ENCODE results near the gene IGFL1.

DNA sequence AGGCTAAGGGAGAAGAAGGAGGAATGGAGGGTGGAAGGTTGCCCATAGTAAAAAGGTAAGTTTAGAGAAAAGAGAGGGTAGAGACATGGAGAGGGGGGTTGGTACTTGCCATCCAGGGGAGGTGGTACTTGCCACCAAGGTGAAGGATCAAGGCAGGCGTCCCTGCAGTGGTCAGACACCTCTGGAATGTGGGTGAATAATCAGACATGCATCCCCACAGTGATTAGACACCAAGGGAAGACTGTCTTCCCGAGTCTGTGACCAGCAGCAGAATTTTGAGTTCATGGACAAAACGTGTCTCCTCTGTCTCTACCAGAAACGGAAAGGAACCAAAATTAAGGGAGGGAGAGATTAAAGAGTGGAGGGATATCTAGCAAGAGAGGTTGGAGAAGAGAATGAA, 27.1 kb upstream of the IGFL1 start:
- TF ChIP-seq, protein P1, sequence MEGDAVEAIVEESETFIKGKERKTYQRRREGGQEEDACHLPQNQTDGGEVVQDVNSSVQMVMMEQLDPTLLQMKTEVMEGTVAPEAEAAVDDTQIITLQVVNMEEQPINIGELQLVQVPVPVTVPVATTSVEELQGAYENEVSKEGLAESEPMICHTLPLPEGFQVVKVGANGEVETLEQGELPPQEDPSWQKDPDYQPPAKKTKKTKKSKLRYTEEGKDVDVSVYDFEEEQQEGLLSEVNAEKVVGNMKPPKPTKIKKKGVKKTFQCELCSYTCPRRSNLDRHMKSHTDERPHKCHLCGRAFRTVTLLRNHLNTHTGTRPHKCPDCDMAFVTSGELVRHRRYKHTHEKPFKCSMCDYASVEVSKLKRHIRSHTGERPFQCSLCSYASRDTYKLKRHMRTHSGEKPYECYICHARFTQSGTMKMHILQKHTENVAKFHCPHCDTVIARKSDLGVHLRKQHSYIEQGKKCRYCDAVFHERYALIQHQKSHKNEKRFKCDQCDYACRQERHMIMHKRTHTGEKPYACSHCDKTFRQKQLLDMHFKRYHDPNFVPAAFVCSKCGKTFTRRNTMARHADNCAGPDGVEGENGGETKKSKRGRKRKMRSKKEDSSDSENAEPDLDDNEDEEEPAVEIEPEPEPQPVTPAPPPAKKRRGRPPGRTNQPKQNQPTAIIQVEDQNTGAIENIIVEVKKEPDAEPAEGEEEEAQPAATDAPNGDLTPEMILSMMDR (IDR thresholded peaks at IDR 0.05): no peak
- TF ChIP-seq POLR2A (IDR thresholded peaks at IDR 0.05): no peak
